Nephron (organoid): ENCODE measurements around the gene JMJD6.
A peak's percentile ranks its signal among the peaks of the same experiment; 100 is the strongest.

Experiments
- H3K27ac Mint-ChIP-seq, 3 experiments: 2 replicates each; pipeline ENCODE4 v1.8.0; 2020; ENCODE audit warnings: mixed read lengths in 3 of 3, mild to moderate bottlenecking in 2 of 3, moderate library complexity in 1 of 3
- H3K27me3 Mint-ChIP-seq: 2 replicates; pipeline ENCODE4 v1.8.0; 2021; ENCODE audit warnings: low read depth, mild to moderate bottlenecking, moderate library complexity, mixed read lengths
- H3K36me3 Mint-ChIP-seq: 2 replicates; pipeline ENCODE4 v1.8.0; 2020; ENCODE audit warnings: low read depth, mixed read lengths
- H3K4me1 Mint-ChIP-seq: 2 replicates; pipeline ENCODE4 v1.8.0; 2020; ENCODE audit warnings: mixed read lengths
- H3K4me3 Mint-ChIP-seq, 3 experiments: 2 replicates each; pipeline ENCODE4 v1.8.0; 2020; ENCODE audit warnings: mild to moderate bottlenecking in 3 of 3, mixed read lengths in 3 of 3, moderate library complexity in 2 of 3
- H3K9me3 Mint-ChIP-seq: 2 replicates; pipeline ENCODE4 v1.8.0; 2020; ENCODE audit warnings: mixed read lengths
- TF ChIP-seq, protein P1 (sequence below), 3 experiments: fragments of 200-600 bp; sonication (generic); IDR thresholded peaks; one replicate each; pipeline ENCODE4 v1.5.0; 2021; ENCODE audit warnings: antibody characterized with exemption in 3 of 3; ENCODE audit not compliant: unreplicated experiment in 3 of 3

JMJD6 gene

DNA sequence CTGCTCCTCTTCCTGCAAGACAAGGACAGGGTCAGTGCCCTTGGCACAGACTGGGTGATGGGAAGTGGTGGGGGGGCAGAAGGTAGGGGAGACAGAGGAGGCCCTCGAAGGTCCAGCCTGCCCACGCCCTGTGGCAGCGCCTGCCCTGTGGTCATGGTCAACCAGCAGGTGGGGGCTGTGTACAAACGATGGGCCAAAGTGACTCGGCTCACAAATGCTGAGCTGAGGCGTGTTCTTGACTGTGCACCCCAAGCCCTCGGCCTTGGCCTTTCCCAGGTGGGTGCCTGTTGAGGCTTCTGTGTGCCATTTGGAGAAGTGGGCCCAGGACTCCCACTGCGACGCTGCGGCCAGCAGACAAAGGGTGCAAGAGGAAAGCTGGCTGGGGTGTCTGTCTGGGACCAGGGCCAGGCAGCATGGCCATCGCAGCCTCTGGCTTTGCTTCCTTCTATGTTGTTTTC lies 38.2 kb downstream of the JMJD6 start:
- Mint-ChIP-seq H3K27me3 (no peaks in the 10 kb centered on the region), H3K27ac (peak overlapping the region; percentile 78 to 89 (median 87)), H3K9me3 (no peaks in the 10 kb centered on the region), H3K36me3 (no peaks in the 10 kb centered on the region), H3K4me3 (peak overlapping the region; percentile 2 to 38 (median 22)), H3K4me1 (peaks cover 55% of the 10 kb centered on the region)
- TF ChIP-seq, protein P1, sequence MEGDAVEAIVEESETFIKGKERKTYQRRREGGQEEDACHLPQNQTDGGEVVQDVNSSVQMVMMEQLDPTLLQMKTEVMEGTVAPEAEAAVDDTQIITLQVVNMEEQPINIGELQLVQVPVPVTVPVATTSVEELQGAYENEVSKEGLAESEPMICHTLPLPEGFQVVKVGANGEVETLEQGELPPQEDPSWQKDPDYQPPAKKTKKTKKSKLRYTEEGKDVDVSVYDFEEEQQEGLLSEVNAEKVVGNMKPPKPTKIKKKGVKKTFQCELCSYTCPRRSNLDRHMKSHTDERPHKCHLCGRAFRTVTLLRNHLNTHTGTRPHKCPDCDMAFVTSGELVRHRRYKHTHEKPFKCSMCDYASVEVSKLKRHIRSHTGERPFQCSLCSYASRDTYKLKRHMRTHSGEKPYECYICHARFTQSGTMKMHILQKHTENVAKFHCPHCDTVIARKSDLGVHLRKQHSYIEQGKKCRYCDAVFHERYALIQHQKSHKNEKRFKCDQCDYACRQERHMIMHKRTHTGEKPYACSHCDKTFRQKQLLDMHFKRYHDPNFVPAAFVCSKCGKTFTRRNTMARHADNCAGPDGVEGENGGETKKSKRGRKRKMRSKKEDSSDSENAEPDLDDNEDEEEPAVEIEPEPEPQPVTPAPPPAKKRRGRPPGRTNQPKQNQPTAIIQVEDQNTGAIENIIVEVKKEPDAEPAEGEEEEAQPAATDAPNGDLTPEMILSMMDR (IDR thresholded peaks at IDR 0.05; ENCODE audit: unreplicated experiment in 3 of 3), result no peak

DNA sequence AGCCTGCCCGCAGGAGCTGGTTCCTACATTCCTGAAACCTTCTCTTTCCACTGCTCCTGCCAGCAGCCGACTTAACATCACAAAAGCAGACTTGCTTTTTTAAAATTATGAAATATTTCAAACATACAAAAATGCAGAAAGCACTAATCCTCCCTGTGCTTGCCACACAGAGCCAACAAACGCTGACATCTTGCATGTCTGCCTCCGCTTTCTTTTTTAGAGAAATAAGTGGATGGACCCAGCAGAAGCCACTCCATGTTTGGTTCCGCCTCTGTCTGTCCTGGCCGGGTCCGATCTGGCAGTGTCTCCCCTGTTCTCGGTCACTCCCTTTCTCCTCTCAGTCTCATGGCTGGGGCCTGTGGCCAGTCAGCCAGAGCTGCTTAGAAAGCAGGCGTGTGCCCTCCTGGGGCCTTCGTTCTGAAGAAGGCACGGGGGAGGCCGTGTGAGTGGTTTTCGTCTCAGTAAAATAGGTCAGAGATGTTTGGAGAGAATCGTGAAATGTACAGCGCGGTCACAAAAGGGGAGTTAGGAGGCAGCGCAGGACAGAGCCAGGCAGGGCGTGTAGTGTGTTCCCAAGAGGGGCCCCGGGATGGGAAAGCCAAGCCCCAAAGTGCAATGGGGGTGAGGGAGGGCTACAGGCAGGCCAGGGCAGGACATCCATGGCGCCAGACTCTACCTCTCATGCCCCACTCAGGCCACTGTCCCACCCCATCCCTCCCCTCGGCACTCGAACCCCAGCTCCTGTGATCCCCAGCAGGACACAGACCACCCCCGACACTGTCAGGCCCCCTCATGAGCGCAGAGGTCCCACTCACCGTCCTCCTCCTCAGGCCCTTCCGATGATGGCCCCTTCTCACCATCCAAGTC lies 38.9 kb downstream of the JMJD6 start:
- Mint-ChIP-seq H3K4me1 (peaks cover 57% of the 10 kb centered on the region), H3K9me3 (no peaks in the 10 kb centered on the region), H3K27ac (peak overlapping the region; percentile 78 to 91 (median 87)), H3K4me3 (peak overlapping the region in 2 of 3 experiments; percentile 18 to 42), H3K27me3 (no peaks in the 10 kb centered on the region), H3K36me3 (no peaks in the 10 kb centered on the region)
- TF ChIP-seq, protein P1 (IDR thresholded peaks at IDR 0.05; ENCODE audit: unreplicated experiment in 3 of 3), result no peak

DNA sequence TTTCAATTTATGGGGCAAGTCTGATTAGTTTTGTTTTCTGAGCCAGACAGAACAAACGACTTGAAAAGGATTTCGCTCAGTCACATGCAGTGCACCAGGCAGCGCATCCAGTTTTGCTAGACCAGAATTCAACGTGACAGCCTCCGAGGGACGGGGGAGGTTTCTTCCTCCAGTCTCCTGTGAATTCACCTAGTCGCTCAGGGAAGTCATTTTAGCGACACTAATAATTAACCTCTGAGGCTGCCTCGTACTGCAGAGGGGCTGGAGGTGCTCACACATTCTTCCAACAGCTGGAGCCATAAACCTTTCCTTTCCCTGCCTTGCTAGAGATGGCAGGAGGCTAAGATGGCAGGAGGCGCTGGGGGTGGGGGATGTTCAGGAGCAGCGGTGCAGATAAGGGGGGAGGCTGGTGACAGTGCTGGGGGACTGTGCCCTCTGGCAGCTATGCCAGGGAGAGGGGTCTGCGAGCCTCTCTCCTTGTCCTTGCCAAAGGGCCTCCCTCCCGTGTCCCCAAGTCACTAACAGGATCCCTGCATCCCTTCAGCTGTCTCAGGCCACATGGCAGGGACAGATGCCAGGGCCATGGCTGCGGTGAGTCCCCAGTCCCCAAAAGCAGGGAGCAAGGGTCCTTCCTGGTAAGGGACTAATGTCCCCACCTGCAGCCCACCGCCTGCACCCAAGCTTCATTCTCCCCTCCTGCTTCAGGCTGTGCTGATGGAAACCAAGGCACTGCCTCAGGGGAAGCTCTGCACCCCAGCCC lies 39.7 kb downstream of the JMJD6 start:
- H3K9me3 Mint-ChIP-seq, result no peaks in the 10 kb centered on the region
- peak overlapping the region in 2 of 3 experiments; percentile 19 to 56 for H3K4me3 Mint-ChIP-seq
- H3K4me1 Mint-ChIP-seq, result peaks cover 63% of the 10 kb centered on the region
- no peaks in the 10 kb centered on the region for H3K27me3 Mint-ChIP-seq
- TF ChIP-seq, protein P1 (IDR thresholded peaks at IDR 0.05; ENCODE audit: unreplicated experiment in 3 of 3), result no peak
- no peaks in the 10 kb centered on the region for H3K36me3 Mint-ChIP-seq
- peak overlapping the region; percentile 78 to 91 (median 87) for H3K27ac Mint-ChIP-seq

DNA sequence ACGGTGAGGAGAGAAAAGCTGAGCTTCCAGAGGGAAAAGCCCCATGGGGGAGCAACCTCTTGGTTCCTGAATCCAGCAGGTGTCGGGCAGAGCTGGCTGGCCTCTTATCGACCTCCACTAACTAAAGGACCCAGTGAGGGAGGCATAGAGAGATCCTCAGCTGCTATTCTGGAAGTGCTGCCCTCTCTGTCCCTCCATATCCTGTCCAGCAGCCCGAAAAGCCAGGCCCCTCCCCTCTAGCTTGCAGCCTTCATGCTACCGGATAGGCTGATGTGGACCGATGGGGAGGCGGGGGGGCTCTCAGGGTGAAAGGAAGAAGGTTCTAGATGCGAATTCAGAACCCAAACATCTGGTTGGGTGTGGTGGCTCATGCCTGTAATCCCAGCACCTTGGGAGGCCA lies 40.6 kb downstream of the JMJD6 start:
- Mint-ChIP-seq H3K36me3 (no peaks in the 10 kb centered on the region), H3K27ac (peak overlapping the region in 1 of 3 experiments; percentile 67), H3K27me3 (no peaks in the 10 kb centered on the region), H3K4me3 (no peak overlapping the region), H3K4me1 (peaks cover 65% of the 10 kb centered on the region), H3K9me3 (no peaks in the 10 kb centered on the region)
- TF ChIP-seq, protein P1 (IDR thresholded peaks at IDR 0.05; ENCODE audit: unreplicated experiment in 3 of 3), result no peak

DNA sequence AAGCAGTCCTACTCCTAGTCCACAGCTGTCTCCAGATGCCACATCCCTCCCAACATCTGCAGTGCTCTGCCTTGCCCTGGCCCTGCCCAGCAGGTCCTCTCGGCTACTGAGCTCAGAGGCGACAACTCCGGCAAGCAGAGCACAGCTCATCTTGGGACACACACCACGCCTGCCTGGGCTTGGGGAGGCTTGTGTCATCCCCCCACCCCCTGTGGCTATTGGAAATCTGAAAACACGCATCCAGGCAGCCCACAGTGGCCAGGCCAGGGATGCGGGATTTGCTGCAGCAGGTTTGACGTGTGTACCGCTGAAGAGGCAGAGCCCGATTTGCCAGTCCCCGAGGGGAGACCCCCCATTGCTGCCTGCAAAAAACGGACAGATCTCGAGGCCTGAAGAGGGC lies 41.0 kb downstream of the JMJD6 start:
- Mint-ChIP-seq H3K36me3 (no peaks in the 10 kb centered on the region), H3K4me1 (peaks cover 69% of the 10 kb centered on the region), H3K4me3 (peak overlapping the region in 1 of 3 experiments; percentile 25), H3K9me3 (no peaks in the 10 kb centered on the region), H3K27me3 (no peaks in the 10 kb centered on the region), H3K27ac (peak overlapping the region in 2 of 3 experiments; percentile 64 to 67)
- TF ChIP-seq, protein P1 (IDR thresholded peaks at IDR 0.05; ENCODE audit: unreplicated experiment in 3 of 3), result no peak
